Endothelial cell of hepatic sinusoid (primary cell): Measurements from ENCODE around the gene PRPSAP2.

Source experiments
- in situ Hi-C: cut with HindIII; loops from 2 replicates; pipeline ENCODE4 v1.10.0; 2017; ENCODE audit warnings: low sequenced_read_pairs

PRPSAP2 gene

DNA sequence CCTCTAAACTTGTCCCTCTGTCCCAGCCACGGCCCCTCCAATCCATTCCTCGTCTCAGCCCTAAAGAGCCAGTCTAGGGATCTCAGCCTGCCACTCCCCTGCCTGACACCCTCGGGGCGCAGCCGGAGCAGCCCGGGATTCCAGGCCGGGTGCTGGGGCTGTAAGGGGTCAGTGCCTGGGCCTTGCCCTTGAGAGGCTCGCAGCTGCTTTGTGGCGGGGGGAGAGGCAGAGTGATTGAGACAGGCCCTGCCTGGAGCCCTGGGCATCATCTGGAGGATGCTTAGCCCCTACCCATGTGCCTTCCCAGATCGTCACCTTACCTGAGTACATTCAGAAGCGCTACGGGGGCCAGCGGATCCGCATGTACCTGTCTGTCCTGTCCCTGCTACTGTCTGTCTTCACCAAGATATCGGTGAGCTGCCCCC, 102.3 kb downstream of the PRPSAP2 start:
- in situ Hi-C loops, result no loop called here

DNA sequence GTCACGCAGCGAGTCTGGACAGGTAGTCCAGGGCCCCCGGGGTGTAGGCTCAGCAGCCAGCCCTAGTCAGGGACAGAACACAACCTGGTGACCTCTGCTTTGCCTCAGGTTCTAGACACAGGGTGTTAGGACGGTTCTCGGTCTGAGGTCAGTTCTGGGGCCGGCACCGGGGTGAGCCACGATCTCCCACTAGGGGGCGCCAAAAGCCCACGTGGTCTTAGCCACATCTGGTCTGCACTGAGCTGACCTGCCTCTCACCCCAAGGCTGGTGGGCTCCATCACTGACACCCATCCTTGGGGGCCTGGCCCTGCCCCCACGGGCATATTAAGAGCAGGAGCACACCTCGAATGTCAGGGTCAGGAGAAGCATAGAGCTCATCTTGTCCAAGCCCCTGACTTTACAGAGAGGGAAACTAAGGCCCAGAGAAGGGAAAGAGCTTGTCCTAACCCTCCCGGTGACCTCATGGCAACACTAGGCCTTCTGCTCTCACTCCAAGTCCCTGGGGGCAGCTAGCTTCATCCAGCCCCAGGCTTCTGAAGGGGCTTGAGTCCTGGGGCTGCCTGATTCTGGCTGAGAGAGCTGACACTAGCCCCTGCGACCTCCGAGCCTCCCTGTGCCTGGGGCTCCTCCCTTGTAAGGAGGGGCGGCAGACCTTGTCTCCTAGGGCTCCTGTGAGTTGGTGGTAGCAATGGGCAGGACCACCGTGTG, 103.0 kb downstream of the PRPSAP2 start:
- in situ Hi-C loops, result no loop called here

DNA sequence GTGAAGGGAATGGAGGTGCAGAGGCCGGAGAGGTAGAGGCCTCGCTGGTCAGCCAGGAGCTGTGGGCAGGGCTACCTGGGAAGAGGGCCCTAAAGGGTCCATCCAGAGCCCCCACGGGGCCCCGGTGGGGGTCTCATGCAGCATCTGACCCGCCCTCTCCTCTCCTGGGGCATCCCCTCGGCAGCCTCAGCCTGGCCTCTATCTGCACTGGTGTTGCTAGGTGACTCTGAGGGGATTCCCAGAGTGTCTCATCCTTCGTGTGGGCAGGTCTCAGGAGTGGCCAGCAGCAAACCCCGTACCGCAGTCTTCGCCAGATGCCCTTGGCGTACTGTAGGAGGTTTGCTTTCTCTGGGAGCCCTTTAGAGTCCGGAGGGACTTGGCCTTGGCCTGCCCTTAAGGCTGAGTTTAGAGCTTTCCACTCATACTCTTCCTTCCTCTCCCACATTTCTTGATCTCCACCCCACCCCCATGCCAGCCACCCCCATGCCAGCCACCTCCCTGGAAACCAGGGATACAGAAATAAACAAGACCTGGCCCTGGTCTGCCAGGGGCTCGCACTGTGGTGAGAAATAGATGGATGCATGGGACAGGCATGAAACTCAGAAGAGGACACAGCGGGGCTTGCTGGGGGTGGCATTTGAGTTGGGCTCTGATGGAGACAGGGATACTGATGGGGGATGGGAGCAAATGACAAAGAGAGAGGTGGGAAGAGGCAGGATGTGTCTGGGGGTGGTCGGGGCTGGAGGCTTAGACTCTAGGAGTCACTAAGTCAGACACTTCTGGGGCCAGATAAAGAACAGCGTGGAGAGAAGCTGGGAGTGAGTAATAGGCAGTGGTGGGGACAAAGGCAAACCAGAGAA, 103.9 kb downstream of the PRPSAP2 start:
- in situ Hi-C loops, result no loop called here

DNA sequence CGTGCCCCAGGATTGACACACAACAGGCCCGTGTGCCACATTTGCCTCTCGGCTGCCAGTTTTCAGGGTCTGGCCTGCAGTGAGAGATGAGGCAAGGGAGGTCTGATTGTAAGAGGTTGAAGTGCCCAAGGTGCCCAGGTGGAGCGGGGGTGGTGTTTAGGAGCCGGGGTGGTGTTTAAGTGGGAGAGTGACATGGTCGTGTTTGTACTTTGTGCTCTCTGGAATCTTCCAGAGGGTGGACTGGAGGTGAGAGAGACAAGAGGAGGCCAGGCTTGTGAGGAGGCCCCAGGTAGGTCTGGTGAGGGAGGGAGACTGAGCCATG, 104.5 kb downstream of the PRPSAP2 start:
- in situ Hi-C loops, result no loop called here

DNA sequence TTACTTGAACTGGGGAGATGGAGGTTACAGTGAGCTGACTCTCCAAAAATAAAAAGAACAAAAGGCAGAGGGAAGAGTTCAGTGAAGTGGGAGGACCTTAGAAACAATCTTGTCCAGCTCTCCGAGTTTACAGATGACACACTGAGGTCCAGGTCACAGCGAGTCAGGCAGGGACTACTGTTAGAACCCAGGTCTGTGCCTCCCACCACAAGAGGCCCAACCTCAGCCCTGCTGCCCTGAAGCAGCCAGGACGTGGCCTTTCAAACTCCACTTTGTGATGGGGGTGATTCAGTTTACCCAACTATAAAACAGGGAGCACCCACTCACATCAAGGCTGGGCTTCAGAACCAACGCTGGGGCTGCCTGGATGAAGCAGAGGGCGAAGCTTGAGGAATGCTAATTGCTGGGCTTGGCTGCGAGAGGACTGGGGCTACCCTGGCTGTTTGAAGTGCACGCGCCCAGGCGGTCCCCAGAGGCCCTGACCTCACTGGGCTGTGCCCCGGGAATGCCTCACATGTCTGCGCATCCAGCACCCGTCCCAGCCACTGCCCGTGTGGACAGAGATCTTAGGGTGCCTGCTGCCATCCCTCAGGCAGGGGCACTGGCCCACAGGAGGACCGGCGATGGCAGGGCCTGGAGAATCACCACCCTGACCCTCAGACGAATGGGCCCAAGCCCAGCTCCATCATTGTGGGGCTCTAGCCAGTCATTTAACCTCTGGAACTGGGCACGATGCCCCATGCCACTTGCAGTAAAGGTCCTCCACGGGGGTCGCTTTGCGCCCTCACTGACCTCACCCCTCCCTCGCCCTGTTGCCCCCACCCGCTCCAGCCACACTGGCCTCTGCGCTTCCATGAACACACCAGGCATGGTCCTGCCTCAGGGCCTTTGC, 105.4 kb downstream of the PRPSAP2 start:
- in situ Hi-C loops, result no loop called here

DNA sequence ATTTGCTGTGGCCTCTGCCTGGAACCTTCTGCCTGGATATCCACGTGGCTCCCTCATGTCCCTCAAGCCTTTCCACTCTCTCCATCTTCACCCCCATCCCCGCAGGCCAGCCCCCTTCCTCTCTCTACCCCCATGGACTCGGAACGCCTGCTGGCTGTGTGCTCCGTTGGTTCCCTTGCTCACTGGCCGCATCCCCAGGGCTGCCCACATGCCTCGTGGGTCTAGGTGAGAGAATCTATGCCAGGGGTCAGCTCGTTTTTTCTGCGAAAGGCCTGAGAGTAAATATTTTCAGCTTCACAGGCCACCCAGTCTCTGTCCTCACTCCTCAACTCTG, 106.1 kb downstream of the PRPSAP2 start:
- in situ Hi-C loops, result no loop called here

DNA sequence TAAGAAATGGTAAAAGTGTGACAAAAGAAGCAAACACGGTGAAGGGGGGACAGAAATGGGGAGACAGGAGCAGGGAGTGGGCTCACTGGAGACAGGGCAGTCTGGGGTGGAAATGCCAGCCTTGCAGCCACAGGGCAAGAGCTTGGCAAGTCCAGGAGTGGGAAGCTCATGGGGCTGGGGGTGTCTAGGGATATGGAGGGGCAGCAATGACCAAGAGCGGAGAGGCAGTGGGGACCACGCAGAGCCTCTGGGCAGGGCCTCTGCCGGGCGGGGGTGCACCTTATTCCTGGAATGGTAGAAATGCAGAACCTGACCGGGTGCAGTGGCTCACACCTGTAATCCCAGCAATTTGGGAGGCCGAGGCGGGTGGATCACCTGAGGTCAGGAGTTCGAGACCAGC, 106.6 kb downstream of the PRPSAP2 start:
- in situ Hi-C loops, result no loop called here

DNA sequence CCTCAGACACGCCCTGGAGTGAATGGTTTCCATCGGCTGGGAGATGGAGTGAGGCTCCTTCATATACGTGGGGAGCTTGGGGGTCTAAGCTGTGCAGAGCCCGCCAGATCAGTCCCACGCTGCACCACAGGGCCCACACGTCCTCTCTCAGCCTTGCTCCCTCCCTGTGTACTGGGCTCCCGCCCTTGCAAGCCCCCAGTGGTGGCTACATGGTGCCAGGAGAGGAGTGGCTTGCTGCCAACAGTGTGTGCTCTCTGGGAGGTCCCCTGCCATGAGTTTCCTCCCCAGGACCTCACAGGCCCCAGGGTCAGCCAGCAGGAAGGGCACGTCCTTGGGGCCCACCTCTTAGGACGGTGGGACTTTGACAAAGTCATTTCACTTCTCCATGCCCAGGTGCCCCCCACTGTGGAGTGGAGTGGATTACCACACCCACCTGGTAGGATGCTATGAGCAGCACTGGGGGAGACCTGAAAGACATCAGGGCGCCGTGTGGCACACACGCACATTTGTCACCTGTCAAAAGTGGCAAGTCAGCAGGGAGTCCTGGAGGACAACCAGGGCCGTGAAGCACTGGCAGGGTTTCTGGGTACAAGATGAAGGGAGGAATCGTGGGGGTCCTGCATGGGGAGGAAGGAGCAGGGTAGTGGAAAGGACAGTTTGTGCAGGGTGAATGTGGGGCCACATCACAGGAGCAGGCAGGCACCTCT, 107.8 kb downstream of the PRPSAP2 start:
- in situ Hi-C loops, result no loop called here

DNA sequence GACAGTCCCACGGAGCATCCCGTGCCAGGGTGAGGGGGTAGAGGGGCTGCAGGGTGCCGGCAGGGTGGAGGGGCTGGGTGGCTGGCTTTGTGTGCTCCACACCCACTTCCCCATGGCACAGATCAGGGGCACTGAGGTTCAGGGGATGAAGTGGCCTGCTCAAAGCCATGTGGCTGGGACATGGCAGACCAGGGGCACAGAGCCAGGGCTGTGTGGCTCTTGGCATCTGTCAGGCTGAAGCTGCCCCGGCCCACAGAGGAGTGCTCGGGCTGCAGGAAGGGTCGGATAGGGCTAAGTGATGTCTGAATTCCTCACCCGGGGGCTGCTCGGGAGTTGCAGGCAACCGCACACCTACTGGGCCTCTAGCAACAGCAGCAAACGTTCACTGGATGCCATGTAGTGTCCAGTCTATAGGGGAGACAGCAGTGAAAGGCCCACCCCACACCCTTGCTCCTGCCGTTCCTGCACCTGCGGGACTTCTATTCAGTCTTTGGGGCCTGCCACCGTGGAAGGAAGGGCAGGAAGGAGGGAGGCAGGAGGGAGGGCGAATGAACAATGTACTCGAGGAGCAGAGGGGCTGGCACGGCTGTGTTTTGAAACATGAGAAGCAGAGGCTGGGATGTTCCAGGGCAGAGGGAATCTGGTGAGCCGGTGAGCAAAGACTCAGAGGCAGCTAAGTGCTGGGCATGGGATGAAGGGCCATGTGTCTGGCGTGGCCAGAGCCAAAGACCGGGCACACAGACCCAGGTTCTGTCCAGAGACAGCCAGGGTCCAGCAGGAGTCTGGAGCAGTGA, 109.1 kb downstream of the PRPSAP2 start:
- in situ Hi-C loops, result no loop called here

DNA sequence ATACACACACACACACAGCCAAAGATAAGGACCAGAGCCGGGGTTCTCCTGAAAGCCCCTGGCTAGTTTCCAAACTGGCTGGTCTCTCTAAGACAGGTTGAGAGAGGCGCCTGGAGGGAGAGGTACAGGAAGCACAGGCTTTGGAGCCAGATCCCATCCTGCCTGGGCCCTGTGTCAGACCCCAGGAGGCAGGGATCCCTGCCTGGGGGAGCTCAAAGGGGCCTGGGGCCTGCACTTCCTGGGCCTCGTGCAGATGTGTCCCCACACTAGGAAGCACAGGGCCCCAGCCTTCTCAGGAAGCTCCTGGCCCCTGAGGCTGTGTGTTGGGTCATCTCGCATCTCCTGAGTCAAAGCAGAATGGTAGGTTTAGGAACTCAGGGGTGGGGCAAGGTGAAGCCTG, 110.0 kb downstream of the PRPSAP2 start:
- in situ Hi-C loops, result no loop called here

DNA sequence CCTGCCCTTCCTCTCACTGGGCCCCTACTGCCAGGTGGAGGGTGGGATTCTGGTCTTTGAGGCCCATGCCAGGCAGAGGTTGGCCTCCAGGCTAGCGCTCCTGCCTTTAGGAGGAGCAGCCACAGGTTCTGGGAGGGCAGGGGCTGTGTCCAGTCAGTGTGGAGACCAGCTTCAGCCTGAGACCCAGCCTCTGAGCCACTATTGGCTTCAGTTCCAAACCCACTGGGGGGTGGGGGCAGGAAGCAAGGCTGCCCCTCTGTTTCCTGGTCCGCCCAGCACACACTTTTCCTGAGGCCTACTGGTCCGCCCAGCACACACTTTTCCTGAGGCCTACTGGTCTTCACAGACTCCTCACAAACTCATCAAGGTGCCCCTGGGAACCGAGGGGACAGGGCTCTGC, 110.4 kb downstream of the PRPSAP2 start:
- in situ Hi-C loops, result no loop called here

DNA sequence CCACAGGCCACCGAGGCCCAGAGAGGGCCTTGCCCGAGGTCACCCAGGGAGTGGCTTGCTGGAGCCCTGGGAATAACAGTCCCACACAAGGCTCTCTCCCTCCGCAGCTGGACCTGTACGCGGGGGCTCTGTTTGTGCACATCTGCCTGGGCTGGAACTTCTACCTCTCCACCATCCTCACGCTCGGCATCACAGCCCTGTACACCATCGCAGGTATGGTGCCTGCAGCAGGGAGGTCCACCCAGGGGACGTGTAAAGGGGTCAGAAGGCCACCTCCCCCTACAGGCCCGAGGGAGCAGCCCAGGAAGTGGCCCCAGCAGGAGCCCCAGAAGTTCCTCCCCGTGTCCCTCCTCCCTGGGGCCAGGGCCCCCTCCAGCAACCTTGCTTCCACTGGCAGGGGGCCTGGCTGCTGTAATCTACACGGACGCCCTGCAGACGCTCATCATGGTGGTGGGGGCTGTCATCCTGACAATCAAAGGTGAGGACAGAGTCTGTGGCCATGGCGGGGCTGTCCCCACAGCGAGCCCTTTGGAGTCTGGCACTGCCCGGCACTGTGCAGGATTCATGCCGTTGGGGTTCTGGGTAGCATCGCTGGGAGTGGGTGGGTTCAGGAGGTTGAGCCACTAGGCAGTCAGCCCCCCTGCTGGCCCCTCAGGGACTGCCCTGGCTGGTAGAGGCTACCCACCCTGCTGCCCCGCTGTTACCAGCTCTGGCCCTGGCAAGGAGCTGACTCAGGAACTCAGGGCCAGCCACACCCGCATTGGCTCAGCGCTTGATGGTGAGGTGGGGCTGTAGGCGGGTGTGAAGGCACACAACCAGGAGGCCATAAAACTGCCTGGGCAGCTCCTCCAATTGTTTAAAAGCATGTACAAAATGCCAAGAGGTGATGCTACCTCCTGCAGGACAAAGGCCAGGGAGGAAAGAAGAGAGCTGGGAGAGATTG, 111.3 kb downstream of the PRPSAP2 start:
- in situ Hi-C loops, result no loop called here

DNA sequence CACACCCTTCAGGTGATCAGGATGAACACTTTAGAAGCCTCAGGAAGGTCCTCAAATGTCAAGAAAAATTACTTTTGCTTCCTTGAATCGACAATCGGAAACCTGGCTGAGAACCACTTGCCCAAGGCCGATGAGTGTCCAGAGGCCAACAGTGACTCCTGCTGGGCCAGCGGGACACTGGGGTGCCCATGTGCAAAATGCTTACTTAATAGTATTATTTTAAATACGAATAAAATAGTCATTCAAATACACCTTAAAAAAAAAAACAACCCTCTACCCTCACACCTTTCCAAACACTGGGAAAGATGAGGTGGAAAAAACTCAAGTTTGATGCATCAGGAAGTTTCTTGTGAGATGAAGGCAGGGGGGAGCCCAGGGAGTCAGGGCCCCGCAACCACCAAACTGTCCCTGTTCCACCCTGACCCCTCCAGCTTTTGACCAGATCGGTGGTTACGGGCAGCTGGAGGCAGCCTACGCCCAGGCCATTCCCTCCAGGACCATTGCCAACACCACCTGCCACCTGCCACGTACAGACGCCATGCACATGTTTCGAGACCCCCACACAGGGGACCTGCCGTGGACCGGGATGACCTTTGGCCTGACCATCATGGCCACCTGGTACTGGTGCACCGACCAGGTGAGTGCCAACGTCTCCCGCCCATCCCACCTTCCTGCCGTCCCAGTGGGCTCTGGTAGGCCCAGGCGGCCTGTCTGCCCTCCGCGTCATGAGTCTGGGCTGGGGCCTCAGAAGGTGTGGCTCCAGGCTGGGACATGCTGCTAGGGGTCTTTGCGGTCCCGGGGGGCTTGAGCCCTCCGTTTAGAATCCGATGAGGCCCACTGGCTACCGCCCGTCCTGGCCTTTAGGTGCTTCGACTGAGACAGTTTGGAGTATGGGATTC, 112.9 kb downstream of the PRPSAP2 start:
- in situ Hi-C loops, result no loop called here

DNA sequence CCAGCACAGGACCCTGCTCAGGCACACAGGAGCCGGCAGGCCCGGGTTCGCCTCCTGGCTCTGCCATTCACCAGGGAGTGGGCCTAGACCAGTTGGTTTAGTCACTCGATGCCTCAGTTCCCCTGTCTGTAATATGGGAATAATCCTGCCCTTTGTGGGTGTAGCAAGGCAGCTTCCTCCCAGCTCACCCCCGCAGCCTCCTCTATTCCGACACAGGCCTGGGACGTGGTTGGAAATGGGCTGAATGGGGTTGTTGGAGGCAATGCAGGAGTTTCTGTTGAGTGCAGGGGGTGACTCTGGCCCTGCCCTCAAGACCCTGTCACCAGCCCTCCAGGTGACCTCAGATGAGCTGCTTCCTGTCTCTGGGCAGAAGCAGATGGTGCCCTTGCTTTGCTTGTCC, 113.9 kb downstream of the PRPSAP2 start:
- in situ Hi-C loops, result no loop called here

DNA sequence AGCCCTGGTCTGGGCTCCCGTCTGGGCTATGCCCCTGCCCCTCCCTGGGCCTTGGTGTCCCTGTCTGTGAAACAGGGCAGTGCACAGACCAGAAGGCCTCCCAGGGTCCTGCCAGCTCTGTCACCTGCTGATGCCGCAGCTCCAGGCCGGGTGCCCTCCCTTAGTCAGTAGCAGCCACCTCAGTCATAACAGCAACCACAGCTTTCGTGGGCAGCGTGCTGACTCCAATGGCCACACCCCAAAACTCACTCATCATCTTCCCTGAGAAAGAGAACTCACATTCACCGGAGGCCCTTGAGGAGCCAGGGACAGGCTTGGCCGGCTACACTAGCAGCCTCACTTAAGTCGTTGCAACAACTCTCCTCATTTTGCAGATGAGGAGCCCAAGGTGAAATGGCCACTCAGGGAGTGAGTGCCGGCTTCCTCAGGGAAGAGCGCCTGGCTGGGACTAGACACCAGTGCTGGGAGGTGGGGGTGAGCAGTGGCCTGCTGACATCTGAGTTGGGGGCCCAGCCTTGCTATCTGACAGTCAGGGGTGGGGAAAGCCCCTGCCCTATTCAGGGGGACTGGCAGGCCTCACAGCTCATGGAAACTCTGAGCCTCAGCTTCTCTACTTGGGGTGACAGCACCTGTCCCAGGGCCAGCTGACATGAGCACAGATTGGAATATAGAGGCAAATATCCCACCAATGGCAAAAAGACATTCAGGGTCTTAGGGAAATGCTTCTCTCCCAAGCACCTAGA, 116.6 kb downstream of the PRPSAP2 start:
- in situ Hi-C loops, result no loop called here

DNA sequence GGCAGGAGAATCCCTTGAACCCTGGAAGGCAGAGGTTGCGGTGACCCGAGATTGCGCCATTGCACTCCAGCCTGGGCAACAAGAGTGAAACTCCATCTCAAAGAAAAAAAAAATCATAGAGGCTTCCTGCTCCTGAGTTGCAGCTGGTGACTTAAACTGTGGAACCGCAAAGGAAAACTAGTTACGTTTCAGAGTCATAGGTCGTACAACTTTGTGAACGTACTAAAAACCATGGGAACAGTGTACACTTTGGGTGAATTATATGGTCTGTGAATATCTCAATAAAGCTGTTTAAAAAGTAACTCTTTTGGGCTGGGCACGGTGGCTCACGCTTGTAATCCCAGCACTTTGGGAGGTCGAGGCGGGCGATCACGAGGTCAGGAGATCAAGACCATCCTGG, 117.7 kb downstream of the PRPSAP2 start:
- in situ Hi-C loops, result no loop called here

DNA sequence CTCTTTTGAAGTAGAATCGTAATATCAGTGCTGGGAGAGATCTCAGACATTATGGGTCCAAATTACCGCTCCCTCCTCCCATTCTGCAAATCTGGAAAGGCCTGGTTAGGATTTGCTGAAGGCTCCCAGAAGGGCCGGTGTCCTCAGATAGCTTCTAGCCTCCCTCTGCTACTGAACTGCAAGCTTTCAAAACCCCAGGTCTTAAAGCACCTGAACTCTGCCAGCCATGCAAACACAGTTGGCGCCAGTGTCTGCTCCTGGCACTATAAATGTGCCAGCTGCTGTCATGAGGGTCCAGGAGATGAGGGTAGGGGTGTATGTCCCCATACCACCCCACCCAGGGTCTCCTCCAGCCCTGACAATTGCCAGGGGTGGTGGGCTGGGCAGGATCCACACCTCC, 118.3 kb downstream of the PRPSAP2 start:
- in situ Hi-C loops, result no loop called here
